ENCODE results near the gene ACVR1B.

DNA sequence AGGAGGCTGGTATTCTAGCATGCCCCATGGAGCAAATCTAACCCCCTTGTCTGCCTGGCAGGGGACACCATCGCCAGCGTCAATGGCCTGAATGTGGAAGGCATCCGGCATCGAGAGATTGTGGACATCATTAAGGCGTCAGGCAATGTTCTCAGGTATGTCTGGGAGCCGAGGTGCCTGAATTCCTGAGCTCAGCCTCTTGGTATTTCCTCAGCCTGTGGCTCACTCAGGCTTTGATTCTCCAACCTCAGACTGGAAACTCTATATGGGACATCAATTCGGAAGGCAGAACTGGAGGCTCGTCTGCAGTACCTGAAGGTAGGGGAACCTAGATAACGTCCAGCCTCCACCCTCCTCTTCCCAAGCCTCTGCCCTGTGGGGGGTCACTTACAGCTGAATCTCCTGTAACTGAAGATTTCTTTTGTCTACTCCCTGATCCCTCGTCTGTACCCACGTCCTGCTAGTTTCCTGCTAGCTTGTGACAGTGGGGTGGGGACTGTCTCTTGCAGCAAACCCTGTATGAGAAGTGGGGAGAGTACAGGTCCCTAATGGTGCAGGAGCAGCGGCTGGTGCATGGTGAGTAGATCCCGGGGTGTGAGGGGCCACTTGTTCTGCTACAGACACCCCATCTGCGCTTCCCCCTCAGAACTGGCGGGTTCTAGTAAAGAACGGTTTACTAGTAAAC lies 62.3 kb downstream of the ACVR1B start:
- TF ChIP-seq POLR2A (IDR thresholded peaks at IDR 0.05; ENCODE audit: low read depth, low read length), result no peak
- TF ChIP-seq PAX5 (IDR thresholded peaks at IDR 0.05; ENCODE audit: insufficient read depth, low read length, severe bottlenecking), result no peak

Data from GM12891 (cell line).